Esophagus muscularis mucosa (tissue), 3 donors: ENCODE data around the gene SLC22A4.

Experiments used
- POLR2A ChIP-seq: fragments of 450-650 bp; IDR thresholded peaks from one replicate; pipeline ENCODE4 v1.6.1; 2017; ENCODE audit warnings: antibody characterized with exemption, moderate library complexity, mild to moderate bottlenecking, low read depth
- POLR2AphosphoS5 ChIP-seq, 2 donors: sonication (generic); formaldehyde crosslinking; IDR thresholded peaks; one replicate each; pipeline ENCODE4 v1.6.1; 2017; ENCODE audit warnings: antibody characterized with exemption in 2 of 2
- TF ChIP-seq, protein P1 (sequence below), 3 experiments: fragments of 200-600 bp in 2 of 3; fragments of 450-650 bp in 1 of 3; sonication (generic) in 2 of 3; IDR thresholded peaks; one replicate each; pipeline ENCODE4 v1.5.1; 2017 to 2019; ENCODE audit warnings: antibody characterized with exemption in 3 of 3, mild to moderate bottlenecking in 2 of 3, moderate library complexity in 1 of 3

DNA sequence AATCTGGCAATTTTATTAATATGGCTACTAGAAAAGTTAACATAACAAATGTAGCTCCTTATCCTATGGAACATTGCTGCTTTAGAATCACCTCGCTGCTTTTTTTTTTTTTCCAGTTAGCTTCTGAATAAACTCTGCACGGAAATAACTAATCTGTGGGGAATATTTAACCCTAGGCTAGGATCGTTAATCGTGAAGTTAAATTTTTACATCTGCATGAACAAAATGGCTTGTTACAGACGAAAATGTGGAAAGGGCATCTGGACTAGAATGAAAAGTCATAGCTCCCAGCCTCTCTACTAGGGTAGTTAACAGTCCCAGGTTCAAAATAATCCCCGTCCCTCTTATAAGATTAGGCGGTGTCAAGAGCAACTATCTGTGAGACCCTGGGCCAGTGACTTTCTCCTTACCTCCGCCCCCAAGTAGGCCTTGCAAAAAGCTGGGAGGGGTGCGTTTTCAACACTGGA is 74.8 kb downstream of the SLC22A4 start:
- TF ChIP-seq, protein P1, sequence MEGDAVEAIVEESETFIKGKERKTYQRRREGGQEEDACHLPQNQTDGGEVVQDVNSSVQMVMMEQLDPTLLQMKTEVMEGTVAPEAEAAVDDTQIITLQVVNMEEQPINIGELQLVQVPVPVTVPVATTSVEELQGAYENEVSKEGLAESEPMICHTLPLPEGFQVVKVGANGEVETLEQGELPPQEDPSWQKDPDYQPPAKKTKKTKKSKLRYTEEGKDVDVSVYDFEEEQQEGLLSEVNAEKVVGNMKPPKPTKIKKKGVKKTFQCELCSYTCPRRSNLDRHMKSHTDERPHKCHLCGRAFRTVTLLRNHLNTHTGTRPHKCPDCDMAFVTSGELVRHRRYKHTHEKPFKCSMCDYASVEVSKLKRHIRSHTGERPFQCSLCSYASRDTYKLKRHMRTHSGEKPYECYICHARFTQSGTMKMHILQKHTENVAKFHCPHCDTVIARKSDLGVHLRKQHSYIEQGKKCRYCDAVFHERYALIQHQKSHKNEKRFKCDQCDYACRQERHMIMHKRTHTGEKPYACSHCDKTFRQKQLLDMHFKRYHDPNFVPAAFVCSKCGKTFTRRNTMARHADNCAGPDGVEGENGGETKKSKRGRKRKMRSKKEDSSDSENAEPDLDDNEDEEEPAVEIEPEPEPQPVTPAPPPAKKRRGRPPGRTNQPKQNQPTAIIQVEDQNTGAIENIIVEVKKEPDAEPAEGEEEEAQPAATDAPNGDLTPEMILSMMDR (IDR thresholded peaks at IDR 0.05): no peak
- TF ChIP-seq POLR2AphosphoS5 (IDR thresholded peaks at IDR 0.05) (no peak), POLR2A (no peak)
